Measurements from ENCODE around the gene FHIT. TPM values are rescaled to one million over a fixed set of nuclear protein-coding genes. Genes with fewer than 3 reads are reported as not detected.

FHIT gene
- total and polyA plus RNA-seq, 10 of the 15 experiments (the other 5 are each of a cell fraction or from before 2014, with no cell fraction given), result 4.2 to 14.9 (median 9.4) TPM

- ATAC-seq (no peak), DNase-seq (ENCODE audit: low read depth, low spot score) (no peak), FAIRE-seq (no peak)
- BruUV-seq (replicated peaks), result no TSS peak
- no peaks in the 10 kb centered on the region for H3K27me3 ChIP-seq (replicated peaks in 1 of 2; ENCODE audit: control insufficient read depth in 2 of 2, insufficient read depth in 2 of 2, low read length in 1 of 2)
- no peaks in the 10 kb centered on the region for H3K79me2 ChIP-seq (ENCODE audit: control insufficient read depth, insufficient read depth, low read length)
- H2AFZ ChIP-seq (ENCODE audit: control insufficient read depth, low read depth, low read length), result no peak overlapping the region
- no peak overlapping the region for H3K9ac ChIP-seq (ENCODE audit: control insufficient read depth, insufficient read depth, low read length)
- no peak overlapping the region for H3K4me3 ChIP-seq
- no peak overlapping the region for H3K27ac ChIP-seq (ENCODE audit: control insufficient read depth, insufficient read depth)
- no peaks in the 10 kb centered on the region for H3K9me3 ChIP-seq (replicated peaks; ENCODE audit: control insufficient read depth, insufficient read depth, low read length)
- H3K4me1 ChIP-seq (ENCODE audit: control insufficient read depth, insufficient read depth, low read length), result no peaks in the 10 kb centered on the region
- ChIA-PET SMC1A (ENCODE audit: uncharacterized antibody, unreplicated experiment) (no interaction called here), CTCF (interaction anchor here (0.6 kb wide), 1 partner anchor 1038 kb away, joined by 3 read pairs; no protein-coding TSS in a partner anchor), POLR2A (no interaction called here), RAD21 (ENCODE audit: unreplicated experiment) (no interaction called here)
- 89% methylated on average over 1 of the region's 1 CpG for WGBS (ENCODE audit: insufficient coverage, insufficient replicate concordance, low lambda C conversion rate, missing lambda C conversion rate)
- in situ Hi-C loops (cut with MboI) (no loop called here), intact Hi-C loops (cut with micrococcal nuclease; ENCODE audit: unreplicated experiment) (no loop called here)
- H4K20me1 ChIP-seq (ENCODE audit: control insufficient read depth, insufficient read depth), result no peaks in the 10 kb centered on the region
- no peak for TF ChIP-seq SMARCA5 (IDR thresholded peaks at IDR 0.05)
- no peak for TF ChIP-seq RAD51 (IDR thresholded peaks at IDR 0.05)
- TF ChIP-seq RELA (IDR thresholded peaks at IDR 0.05; ENCODE audit: borderline replicate concordance, partially characterized antibody), result no peak
- TF ChIP-seq CREM (IDR thresholded peaks at IDR 0.05; ENCODE audit: low read depth), result no peak
- no peak for TF ChIP-seq SREBF1 (IDR thresholded peaks at IDR 0.05; ENCODE audit: low read length)
- no peak for TF ChIP-seq ZBED1 (IDR thresholded peaks at IDR 0.05; ENCODE audit: borderline replicate concordance)
- no peak for TF ChIP-seq FOXM1 (IDR thresholded peaks at IDR 0.05; ENCODE audit: low read depth, low read length)
- no peak for TF ChIP-seq EZH2 (IDR thresholded peaks at IDR 0.05; ENCODE audit: borderline replicate concordance, control insufficient read depth, low read depth, low read length)
- TF ChIP-seq JUNB (IDR thresholded peaks at IDR 0.05), result no peak
- TF ChIP-seq MEF2A (IDR thresholded peaks at IDR 0.05; ENCODE audit: insufficient read depth, low read depth, low read length), result no peak
- no peak overlapping the region for H3K4me2 ChIP-seq (ENCODE audit: control insufficient read depth, insufficient read depth)
- no peaks in the 10 kb centered on the region for H3K36me3 ChIP-seq (ENCODE audit: control insufficient read depth in 2 of 2, insufficient read depth in 2 of 2, low read length in 1 of 2)
These were observed 576.4 kb downstream of the FHIT start for GRCh38 chr3:60674870-60675269.

GRCh38 chr3:60673123-60673522, 578.1 kb downstream of the FHIT start:
- CTCF ChIA-PET, result no interaction called here
- DNase-seq (ENCODE audit: low read depth, low spot score) (no peak), FAIRE-seq (no peak), ATAC-seq (no peak)
- WGBS (ENCODE audit: insufficient coverage, insufficient replicate concordance, low lambda C conversion rate, missing lambda C conversion rate), result 46% methylated on average over 2 of the region's 2 CpGs
- no peak overlapping the region for H3K4me3 ChIP-seq
- in situ Hi-C loops (cut with MboI), result no loop called here
- no TSS peak for BruUV-seq (replicated peaks)
- H3K27ac ChIP-seq (ENCODE audit: control insufficient read depth, insufficient read depth), result no peak overlapping the region
- H3K79me2 ChIP-seq (ENCODE audit: control insufficient read depth, insufficient read depth, low read length), result no peaks in the 10 kb centered on the region
- SMC1A ChIA-PET (ENCODE audit: uncharacterized antibody, unreplicated experiment), result no interaction called here
- no peak overlapping the region for H3K9ac ChIP-seq (ENCODE audit: control insufficient read depth, insufficient read depth, low read length)
- no peaks in the 10 kb centered on the region for H3K27me3 ChIP-seq (replicated peaks in 1 of 2; ENCODE audit: control insufficient read depth in 2 of 2, insufficient read depth in 2 of 2, low read length in 1 of 2)
- POLR2A ChIA-PET, result no interaction called here
- H2AFZ ChIP-seq (ENCODE audit: control insufficient read depth, low read depth, low read length), result no peak overlapping the region
- intact Hi-C loops (cut with micrococcal nuclease; ENCODE audit: unreplicated experiment), result no loop called here
- H3K4me1 ChIP-seq (ENCODE audit: control insufficient read depth, insufficient read depth, low read length), result no peaks in the 10 kb centered on the region
- no peaks in the 10 kb centered on the region for H3K9me3 ChIP-seq (replicated peaks; ENCODE audit: control insufficient read depth, insufficient read depth, low read length)
- RAD21 ChIA-PET (ENCODE audit: unreplicated experiment), result no interaction called here
- H3K36me3 ChIP-seq (ENCODE audit: control insufficient read depth in 2 of 2, insufficient read depth in 2 of 2, low read length in 1 of 2), result no peaks in the 10 kb centered on the region
- H3K4me2 ChIP-seq (ENCODE audit: control insufficient read depth, insufficient read depth), result no peak overlapping the region
- no peaks in the 10 kb centered on the region for H4K20me1 ChIP-seq (ENCODE audit: control insufficient read depth, insufficient read depth)
- TF ChIP-seq NKRF (conservative IDR thresholded peaks at IDR 0.05), result no peak
- TF ChIP-seq YBX1 (IDR thresholded peaks at IDR 0.05), result no peak
- TF ChIP-seq SRF (IDR thresholded peaks at IDR 0.05; ENCODE audit: low read depth in 2 of 2, low read length in 2 of 2), result no peak
- TF ChIP-seq CHD1 (IDR thresholded peaks at IDR 0.05; ENCODE audit: low read depth, low read length), result no peak
- TF ChIP-seq ASH2L (IDR thresholded peaks at IDR 0.05; ENCODE audit: borderline replicate concordance, low read depth), result no peak
- TF ChIP-seq KAT2A (conservative IDR thresholded peaks at IDR 0.05; ENCODE audit: control insufficient read depth, low read depth, low read length), result no peak
- no peak for TF ChIP-seq NFXL1 (IDR thresholded peaks at IDR 0.05; ENCODE audit: borderline replicate concordance)
- no peak for TF ChIP-seq LARP7 (IDR thresholded peaks at IDR 0.05)
- no peak for TF ChIP-seq NFIC (IDR thresholded peaks at IDR 0.05; ENCODE audit: low read depth, low read length)
- no peak for TF ChIP-seq RCOR1 (conservative IDR thresholded peaks at IDR 0.05; ENCODE audit: low read depth, low read length)
